Measurements from ENCODE around the gene CARF. TPM values are rescaled to one million over a fixed set of nuclear protein-coding genes. Genes with fewer than 3 reads are reported as not detected.
A peak's percentile ranks its signal among the peaks of the same experiment; 100 is the strongest.

CARF gene
- total and polyA plus RNA-seq, 2 experiments from 2014 or later, result 5.1 to 13.7 TPM

DNA sequence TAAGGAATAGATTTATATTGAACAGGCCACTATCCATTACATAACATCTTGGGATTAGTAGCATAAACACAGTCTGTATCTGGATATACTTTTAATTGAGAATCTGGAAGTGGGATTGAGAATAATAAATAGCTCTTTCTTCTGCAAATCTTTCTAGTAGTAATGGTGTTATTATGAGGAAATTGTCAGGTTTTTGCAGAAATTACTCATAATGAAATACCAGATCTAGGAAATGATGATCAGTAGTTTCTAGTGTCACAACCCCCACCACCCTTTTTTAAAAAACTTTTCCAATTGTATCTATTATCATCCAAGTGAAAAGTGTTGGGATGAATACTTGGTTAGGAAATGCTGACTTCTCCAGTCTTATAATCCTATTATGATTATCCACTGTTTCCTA is 121.3 kb downstream of the CARF start:
- no peaks in the 10 kb centered on the region for H3K36me3 ChIP-seq (replicated peaks; ENCODE audit: insufficient read depth, low read depth)
- H2AFZ ChIP-seq, result no peak overlapping the region
- DNase-seq (ENCODE audit: low spot score), result no peak
- H3K4me2 ChIP-seq, result no peak overlapping the region
- peaks cover 90% of the 10 kb centered on the region for H3K79me2 ChIP-seq
- H3K9me2 ChIP-seq (replicated peaks; ENCODE audit: insufficient read depth), result no peaks in the 10 kb centered on the region
- H3K4me3 ChIP-seq, result no peak overlapping the region
- peaks cover 7% of the 10 kb centered on the region for H4K20me1 ChIP-seq (ENCODE audit: insufficient read depth, poor library complexity, severe bottlenecking)
- TF ChIP-seq EZH2 (IDR thresholded peaks at IDR 0.05; ENCODE audit: borderline replicate concordance) (no peak), EZH2phosphoT487 (IDR thresholded peaks at IDR 0.05; ENCODE audit: low read depth, severe bottlenecking, unreplicated experiment) (no peak)
- TF ChIP-seq, protein P1, sequence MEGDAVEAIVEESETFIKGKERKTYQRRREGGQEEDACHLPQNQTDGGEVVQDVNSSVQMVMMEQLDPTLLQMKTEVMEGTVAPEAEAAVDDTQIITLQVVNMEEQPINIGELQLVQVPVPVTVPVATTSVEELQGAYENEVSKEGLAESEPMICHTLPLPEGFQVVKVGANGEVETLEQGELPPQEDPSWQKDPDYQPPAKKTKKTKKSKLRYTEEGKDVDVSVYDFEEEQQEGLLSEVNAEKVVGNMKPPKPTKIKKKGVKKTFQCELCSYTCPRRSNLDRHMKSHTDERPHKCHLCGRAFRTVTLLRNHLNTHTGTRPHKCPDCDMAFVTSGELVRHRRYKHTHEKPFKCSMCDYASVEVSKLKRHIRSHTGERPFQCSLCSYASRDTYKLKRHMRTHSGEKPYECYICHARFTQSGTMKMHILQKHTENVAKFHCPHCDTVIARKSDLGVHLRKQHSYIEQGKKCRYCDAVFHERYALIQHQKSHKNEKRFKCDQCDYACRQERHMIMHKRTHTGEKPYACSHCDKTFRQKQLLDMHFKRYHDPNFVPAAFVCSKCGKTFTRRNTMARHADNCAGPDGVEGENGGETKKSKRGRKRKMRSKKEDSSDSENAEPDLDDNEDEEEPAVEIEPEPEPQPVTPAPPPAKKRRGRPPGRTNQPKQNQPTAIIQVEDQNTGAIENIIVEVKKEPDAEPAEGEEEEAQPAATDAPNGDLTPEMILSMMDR (IDR thresholded peaks at IDR 0.05; ENCODE audit: poor library complexity), result no peak
- no peaks in the 10 kb centered on the region for H3K27me3 ChIP-seq
- H3K4me1 ChIP-seq (ENCODE audit: insufficient read depth), result peaks cover 10% of the 10 kb centered on the region
- H3K27ac ChIP-seq, result no peak overlapping the region
- H3K9me3 ChIP-seq (ENCODE audit: low read depth), result no peaks in the 10 kb centered on the region

DNA sequence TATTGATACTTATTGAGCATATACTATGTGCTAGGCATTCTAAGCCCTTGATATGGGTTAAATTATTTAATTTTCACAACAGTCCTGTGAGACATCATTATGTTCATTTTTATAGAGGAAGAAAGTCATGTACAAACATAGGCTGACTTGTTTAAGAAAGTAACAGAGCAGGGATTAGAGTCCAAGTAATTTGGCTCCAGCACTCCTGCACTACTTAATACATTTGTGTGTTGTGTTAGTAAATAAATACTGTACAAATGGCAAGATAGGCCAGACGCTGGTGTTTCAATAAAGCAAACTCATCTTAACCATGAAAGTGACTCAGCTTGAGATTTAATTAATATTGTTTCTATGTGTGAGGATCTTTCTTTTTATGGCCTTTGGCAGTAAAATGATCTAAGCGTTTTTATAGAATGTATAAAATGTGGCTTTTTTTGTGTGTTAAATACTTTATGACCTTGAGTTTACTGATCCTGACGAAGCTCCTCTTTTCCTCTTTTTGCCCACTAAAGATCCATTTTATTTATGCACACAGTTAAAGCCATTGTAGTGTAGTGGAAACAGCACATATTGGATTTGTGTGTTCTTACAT is 123.9 kb downstream of the CARF start:
- 52% methylated on average over 3 of the region's 3 CpGs for WGBS (ENCODE audit: low lambda C conversion rate, missing lambda C conversion rate)
- Histone ChIP-seq H3K79me2 (peaks cover 81% of the 10 kb centered on the region), H3K4me2 (no peak overlapping the region)

More for the DNA sequence above, 123.9 kb downstream of the CARF start:
- Histone ChIP-seq H3K4me3 (no peak overlapping the region), H3K9me3 (ENCODE audit: low read depth) (no peaks in the 10 kb centered on the region), H4K20me1 (ENCODE audit: insufficient read depth, poor library complexity, severe bottlenecking) (peaks cover 7% of the 10 kb centered on the region), H3K9me2 (replicated peaks; ENCODE audit: insufficient read depth) (no peaks in the 10 kb centered on the region), H3K36me3 (replicated peaks; ENCODE audit: insufficient read depth, low read depth) (no peaks in the 10 kb centered on the region), H3K27ac (peak overlapping the region; percentile 13), H2AFZ (no peak overlapping the region), H3K27me3 (no peaks in the 10 kb centered on the region), H3K4me1 (ENCODE audit: insufficient read depth) (peaks cover 10% of the 10 kb centered on the region)
- TF ChIP-seq, protein P1 (IDR thresholded peaks at IDR 0.05; ENCODE audit: poor library complexity), result no peak
- TF ChIP-seq EZH2phosphoT487 (IDR thresholded peaks at IDR 0.05; ENCODE audit: low read depth, severe bottlenecking, unreplicated experiment) (no peak), EZH2 (IDR thresholded peaks at IDR 0.05; ENCODE audit: borderline replicate concordance) (no peak)
- no peak for DNase-seq (ENCODE audit: low spot score)

Small RNA genes within 50 kb of the gene (small RNA-seq; reads per million reads assigned to genes)
- not detected for gene AC010900.2

Other genes with a start within 250 kb of the CARF start
- 8.2 and 9.0 TPM in 2 replicates for gene ICA1L, start 40.5 kb upstream of the CARF start, total RNA-seq
- gene ICA1L, start 40.5 kb upstream of the CARF start, polyA plus RNA-seq, result 5.1 and 7.3 TPM in 2 replicates
- gene WDR12, start 602 bp upstream of the CARF start, total RNA-seq, result 23.2 and 29.4 TPM in 2 replicates
- gene WDR12, start 602 bp upstream of the CARF start, polyA plus RNA-seq, result 48.5 and 52.0 TPM in 2 replicates
- 47.2 and 57.0 TPM in 2 replicates for gene NBEAL1, start 102.6 kb downstream of the CARF start, total RNA-seq
- gene NBEAL1, start 102.6 kb downstream of the CARF start, polyA plus RNA-seq, result 22.2 and 28.5 TPM in 2 replicates